AG08395 (cell line): Measurements from ENCODE around the gene IKZF1.

Source experiments
- DNase-seq: peaks from one replicate; pipeline ENCODE4 v3.0.0; 2012; ENCODE audit warnings: mixed read lengths, low spot score

The IKZF1 gene

DNA sequence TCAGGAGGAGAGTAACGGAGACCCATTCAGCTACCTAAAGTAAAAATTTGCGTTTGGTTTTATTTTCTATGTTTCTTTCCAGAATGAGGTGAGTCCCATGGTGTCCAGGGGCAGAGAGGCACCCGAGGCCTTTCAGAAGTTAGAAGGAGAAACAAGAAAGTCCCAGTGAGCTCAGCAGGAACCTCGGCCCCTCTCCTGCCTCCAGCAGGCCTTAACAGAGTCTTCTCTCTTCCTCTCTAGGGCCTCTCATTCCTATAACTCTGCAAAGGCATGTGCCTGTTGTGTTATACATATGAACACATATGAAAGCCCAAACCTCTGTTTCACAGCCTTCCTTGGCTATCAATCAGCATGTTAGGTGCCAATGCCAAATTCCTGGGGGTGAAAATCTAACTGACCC lies 20.8 kb upstream of the IKZF1 start:
- DNase-seq: no peak

GRCh38 chr7:50284296-50284695 lies 20.2 kb upstream of the IKZF1 start:
- no peak for DNase-seq

- DNase-seq: no peak
These were observed 19.2 kb upstream of the IKZF1 start for GRCh38 chr7:50285269-50285668.

DNA sequence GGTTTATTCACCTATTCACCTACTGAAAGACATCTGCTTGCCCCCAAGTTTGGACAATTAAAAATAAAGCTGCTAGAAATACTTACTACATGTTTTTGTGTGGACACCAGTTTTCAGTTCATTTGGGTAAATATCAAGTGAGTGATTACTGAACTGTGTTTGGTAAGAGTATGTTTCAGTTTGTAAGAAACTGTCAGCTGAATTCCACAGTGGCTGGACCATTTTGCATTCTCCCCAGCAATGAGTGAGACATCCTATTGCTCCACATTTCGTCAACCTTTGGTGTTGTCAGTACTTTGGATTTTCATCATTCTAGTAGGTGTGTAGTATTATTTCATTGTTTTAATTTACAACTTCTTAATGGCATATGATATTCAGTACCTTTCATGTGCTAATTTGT lies 17.4 kb upstream of the IKZF1 start:
- no peak for DNase-seq

DNA sequence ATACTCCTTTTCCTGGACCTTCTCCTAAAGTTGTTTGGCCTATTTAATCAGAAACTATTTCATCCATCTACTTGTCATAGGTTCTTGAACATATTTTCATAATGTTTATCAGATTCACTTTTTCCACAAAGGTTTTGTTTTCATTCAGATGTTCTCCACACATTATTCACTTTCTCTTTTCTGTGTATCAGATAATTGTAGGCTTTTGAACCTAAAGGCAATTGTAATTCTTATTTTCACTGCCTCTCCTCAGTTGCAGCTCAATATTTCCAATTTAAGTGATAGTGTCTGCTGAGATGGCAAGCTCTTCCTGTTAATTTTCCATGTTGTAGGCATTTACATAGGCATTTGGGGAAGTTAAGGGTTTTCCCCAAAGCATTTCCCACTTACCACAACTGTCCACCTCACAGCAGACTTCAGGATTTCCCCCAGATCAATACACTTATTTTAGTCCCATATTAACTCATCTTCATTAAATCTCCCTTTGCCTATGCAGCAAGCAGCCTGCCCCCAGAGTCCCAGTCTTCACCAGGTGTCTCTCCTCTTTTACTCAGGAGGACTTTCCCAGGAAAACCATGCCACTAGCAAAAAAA lies 12.3 kb upstream of the IKZF1 start:
- no peak for DNase-seq

- DNase-seq: no peak
These were observed 11.8 kb upstream of the IKZF1 start for GRCh38 chr7:50292763-50293162.

- DNase-seq: no peak
These were observed 10.9 kb upstream of the IKZF1 start for GRCh38 chr7:50293509-50294179.

DNA sequence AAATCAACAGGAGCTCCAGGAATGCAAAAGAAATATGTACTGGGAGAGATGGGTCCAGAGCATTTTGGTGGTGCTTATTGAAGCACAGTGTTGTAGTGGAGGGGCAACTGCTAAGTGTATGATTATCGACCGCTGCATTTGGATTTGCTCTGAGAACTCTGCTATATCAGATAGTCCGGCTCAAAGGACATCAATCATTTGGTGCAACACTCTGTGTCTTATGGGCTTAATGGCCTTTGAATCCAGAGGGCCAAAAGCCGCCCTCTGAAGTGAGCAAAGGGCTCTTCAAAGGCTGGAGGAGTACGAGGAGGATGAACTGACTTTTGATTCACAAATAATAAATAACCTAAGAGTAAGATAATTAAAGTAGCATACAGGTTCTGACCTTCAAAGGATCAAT lies 9.4 kb upstream of the IKZF1 start:
- no peak for DNase-seq

DNA sequence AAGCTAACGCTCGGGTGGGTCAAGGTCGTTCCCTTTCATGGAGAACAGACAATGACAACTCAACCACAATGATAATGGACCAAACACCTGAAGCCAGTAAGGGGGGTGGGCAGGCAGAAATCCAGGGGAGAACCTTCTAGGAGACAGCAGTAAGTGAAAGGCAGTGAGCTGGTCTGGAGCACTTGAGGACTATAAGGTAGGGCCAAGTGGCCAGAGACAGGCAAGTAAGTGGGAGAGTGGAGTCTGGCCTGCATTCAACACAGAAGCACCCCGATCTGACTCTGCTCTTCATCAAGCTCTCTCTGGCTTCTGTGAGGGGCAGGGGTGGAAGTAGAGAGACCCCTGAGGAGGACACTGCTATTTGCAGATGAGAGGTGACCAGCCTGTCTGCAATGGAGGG lies 7.7 kb upstream of the IKZF1 start:
- no peak for DNase-seq

DNA sequence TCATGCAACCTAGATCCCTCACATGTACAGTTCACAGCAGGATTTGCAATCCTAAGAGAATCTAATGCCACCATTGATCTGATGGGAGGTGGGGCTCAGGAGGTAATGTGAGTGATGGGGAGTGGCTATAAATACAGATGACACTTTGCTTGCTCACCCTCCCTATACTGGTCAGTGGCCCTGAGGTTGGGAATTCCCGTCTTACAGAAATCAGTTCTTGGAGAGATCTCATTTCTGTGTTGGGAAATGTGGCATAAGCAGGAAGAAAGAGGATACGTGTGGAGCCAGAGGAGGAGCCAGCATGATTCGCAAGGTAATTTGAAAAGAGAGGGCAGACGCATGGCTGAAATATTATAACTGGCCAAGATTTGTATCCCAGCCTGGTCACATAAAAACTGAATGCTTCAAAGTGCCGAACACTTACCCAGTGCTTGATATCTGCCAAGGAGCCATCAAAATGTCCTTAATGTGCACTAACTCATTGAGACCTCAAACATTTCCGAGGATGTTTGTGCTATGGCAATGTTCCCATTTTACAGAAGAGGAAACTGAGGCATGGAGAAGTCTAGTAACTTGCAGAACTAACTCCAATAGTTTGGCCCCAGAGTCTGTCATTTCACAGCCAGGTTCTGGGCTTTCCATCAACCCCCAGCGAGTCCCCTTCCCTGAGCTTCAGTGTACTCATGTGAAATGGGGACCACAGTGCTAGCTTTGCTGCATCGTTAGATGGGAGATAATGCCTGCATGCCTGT lies 5.5 kb upstream of the IKZF1 start:
- no peak for DNase-seq

DNA sequence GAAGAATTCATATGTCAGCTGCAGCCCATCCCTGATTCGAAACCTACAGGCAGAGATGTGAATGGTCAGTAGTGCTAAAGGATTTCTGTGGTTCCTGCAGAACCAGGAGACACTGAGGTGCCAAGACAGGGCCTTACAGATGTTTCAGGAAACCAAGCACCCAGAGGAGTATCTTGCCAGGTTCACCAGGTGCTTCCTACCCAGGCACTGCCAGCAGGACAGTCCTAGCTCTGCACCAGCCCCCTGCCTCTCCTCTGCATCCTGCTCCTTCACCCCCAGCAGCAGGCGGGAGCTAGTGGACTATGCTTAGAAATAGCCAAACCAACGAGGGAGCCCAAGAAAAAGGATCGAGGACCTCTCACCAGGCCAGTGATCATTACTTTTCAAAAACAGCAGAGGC lies 4.2 kb upstream of the IKZF1 start:
- DNase-seq: no peak

DNA sequence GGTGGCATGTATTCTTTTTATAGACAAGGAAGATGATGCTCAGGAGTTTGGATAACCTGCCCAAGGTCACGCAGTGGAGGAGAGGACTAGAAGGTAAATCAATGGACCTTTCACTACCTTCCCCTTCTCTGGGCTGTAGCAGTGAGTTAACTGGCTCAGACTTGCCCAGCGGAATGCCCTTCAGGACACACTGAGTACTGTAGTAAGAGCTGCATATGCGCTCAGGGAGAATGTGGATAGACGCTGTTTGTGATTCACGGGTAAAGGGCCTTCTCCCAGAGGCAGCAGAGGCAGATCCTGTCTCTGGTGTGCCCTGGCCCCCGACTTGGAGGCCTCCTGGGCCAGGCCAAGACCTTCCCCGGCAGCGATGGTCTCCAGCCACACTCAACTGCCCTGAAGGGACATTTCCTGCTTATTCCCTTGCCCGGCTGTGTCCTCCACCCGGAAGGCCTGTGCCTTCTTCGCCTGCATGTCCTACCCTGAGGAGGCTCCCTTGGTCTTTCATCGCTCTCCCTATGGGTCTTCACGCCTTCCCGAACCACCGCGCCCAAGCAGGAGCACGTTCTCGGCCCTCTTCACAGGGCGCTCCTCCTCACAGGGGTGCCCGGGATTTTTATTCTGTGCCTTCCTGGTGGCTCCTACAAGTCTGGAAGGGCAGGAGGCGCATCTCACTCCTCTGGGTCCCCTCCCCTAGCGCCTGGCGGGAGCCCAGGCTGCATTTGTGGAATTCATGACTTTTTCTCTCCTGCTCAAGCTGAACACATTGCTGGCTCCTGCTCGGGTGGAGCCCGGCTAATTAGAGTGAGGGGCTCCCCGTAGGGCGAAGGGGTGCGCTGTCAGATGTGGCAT lies 1.8 kb upstream of the IKZF1 start:
- no peak for DNase-seq

DNA sequence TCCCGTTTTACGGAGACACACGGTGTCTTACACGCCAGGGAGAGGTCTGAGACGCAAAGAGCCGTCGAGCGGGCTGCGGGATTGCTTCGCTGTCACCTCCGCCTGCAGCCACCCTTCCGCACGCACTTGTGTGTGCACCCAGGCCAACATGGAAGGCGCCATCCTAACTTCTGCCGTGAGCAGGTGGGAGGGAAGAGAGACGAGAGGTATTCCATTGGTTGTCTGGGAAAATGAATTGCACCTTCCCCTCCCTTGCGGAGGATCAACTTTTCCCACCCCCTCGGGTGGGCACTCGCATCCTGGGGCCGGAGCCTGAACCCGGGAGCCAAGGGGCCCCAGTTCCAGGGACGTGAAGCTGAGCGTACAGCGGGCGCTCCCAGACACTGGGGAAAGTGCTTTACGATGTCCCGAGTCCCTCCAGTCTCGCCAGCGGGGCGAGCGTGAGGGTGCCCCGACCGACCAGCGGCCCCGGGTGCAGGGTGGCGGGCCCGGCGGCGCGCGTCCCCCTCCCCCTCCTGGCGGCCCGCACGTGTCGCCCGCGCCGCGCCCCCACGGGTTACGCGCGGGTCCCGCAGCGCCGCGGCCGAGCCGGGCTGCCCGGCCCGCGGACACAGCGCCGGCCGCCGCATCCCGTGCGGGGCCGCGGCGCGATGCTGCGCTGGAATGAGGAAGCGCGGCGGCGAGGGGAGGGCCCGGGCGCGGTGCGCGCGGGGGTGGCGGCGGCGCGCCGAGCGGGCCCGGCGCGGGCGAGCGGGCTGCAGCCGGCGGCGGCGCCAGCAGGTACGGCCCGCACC lies 984 bp upstream of the IKZF1 start:
- DNase-seq: no peak

- DNase-seq: no peak
These were observed 531 bp downstream of the IKZF1 start for GRCh38 chr7:50304911-50305582.

- no peak for DNase-seq
These were observed 1.3 kb downstream of the IKZF1 start for GRCh38 chr7:50305583-50306493.

DNA sequence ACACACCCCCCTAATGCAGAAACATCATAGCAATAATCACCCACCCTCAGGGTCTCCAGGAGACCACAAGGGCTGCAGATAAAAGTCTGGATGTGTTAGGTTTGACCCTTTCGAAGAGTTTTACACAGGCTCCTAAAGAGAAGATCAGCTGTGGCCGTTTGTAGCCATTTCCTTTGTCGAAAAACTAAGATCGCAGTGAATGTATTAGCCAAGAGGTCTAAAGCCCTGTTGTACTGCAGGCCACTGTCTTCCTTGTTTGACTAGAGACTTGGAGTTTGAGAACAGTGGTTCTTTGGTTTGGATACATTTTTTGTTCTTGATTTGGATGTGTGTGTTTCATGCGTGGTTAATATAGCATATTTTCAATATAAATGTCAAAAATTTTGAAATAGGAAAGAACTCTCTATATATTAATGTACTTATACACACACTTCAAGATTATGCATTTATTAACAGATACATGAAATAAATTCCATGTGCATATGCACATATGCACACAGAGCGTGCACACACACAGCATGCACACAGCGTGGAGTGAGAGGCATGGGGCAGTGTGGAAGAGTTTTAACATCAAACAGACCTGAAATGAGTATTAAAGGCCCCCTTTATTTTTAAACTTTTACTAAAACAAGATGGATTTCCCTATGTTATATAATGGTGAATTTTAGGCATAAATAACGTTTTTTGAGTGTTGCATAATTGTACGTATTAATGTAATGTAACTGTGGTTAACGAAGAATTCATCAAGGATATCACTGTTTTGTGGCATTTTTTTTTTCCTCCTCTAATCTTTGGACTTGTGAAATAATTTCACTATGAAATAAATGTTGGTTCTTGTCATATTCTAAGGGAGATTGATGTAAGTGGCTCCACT lies 2.2 kb downstream of the IKZF1 start:
- no peak for DNase-seq

DNA sequence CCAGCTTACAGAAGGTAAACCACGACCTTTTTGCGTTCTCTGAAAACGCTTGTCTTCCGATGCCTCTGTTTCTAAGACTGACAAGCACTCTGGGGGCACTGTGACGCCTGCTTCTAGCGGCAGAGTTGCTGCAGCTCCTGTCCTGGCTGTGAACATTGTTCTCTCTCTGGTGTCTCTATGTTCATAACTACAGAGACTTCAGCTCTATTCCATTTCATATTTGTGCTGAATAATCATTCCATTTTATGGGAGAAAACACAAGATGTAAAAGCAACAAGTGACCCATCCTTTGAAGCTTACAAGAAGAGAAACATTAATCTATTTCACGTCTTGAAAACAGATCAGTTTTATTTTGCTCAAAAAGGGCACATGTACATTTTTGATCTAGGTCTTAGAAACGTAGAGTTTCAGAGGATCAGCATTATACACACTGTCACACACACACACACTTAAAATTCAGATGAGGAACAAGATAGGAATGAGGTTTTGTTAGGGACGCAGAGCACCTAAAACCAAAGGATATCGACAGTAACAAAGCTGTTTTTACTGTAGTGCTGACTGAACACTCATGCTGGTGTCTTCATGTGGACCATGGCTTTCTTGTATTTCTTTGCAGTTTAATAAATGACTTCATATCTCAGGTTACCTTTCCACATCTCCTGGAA lies 3.0 kb downstream of the IKZF1 start:
- no peak for DNase-seq

GRCh38 chr7:50308203-50308531 lies 3.7 kb downstream of the IKZF1 start:
- DNase-seq: no peak
